ENCODE measurements around the gene DTX4. TPM values are rescaled to one million over a fixed set of nuclear protein-coding genes. Genes with fewer than 3 reads are reported as not detected.

DTX4 gene
- total and polyA plus RNA-seq, 2 of the 4 experiments (the other 2 are of a cell fraction) = 2.7 to 3.0 TPM

GRCh38 chr11:59141673-59142460, 30.1 kb upstream of the DTX4 start:
- CTCF ChIA-PET = interaction anchor here (0.9 to 1.6 kb wide), 6 partner anchors 14 to 215 kb away, joined by 3 to 13 read pairs (median 3); no protein-coding TSS in a partner anchor
- Histone ChIP-seq H3K9ac (ENCODE audit: low read depth, low read length) (peak overlapping the region; percentile 88), H4K5ac (ENCODE audit: low read depth, low read length) (peak overlapping the region; percentile 52; the same call in 1 of the 2 replicates), H3K4me3 (ENCODE audit: insufficient read depth, low read depth, low read length) (peak overlapping the region; percentile 82), H3K18ac (ENCODE audit: low read depth, low read length) (peak overlapping the region; percentile 37), H4K91ac (ENCODE audit: insufficient read depth, low read depth, low read length) (peak overlapping the region; percentile 58), H2BK20ac (ENCODE audit: low read depth, low read length) (peak overlapping the region; percentile 64), H2AFZ (replicated peaks; ENCODE audit: low read length, poor library complexity) (peak overlapping the region; percentile 91), H2AK5ac (ENCODE audit: low read depth, low read length) (no peak overlapping the region), H3K23ac (ENCODE audit: low read depth, low read length) (peak overlapping the region; percentile 68), H2BK120ac (ENCODE audit: low read depth, low read length) (peak overlapping the region; percentile 87), H3K4ac (ENCODE audit: low read depth, low read length) (peak overlapping the region; percentile 79), H3K9me3 (ENCODE audit: control insufficient read depth, insufficient read depth, low read length) (no peaks in the 10 kb centered on the region), H2BK15ac (ENCODE audit: low read depth, low read length) (peak overlapping the region; percentile 43; the same call in 1 of the 3 replicates), H3K36me3 (ENCODE audit: control insufficient read depth, insufficient read depth, low read length) (peaks cover 1% of the 10 kb centered on the region; the same call in 1 of the 2 replicates), H4K20me1 (ENCODE audit: insufficient read depth, low read length) (no peaks in the 10 kb centered on the region), H3K4me1 (ENCODE audit: control insufficient read depth, insufficient read depth, low read length) (peaks cover 3% of the 10 kb centered on the region), H3K27ac (ENCODE audit: insufficient read depth, low read length) (peak overlapping the region; percentile 82), H3K14ac (replicated peaks; ENCODE audit: low read depth, low read length) (peak overlapping the region; percentile 57), H3K4me2 (ENCODE audit: low read depth, low read length) (peak overlapping the region; percentile 90), H3K27me3 (ENCODE audit: control insufficient read depth, insufficient read depth, low read length) (no peaks in the 10 kb centered on the region), H3K56ac (ENCODE audit: extremely low read depth, insufficient read depth, low read length) (peak overlapping the region; percentile 77), H3K79me1 (ENCODE audit: low read depth in 1 of 2, low read length in 2 of 2) (peaks cover 5 to 17% of the 10 kb centered on the region in 2 experiments), H4K8ac (ENCODE audit: low read depth in 2 of 2, low read length in 2 of 2) (peak overlapping the region; percentile 57 to 82), H2BK5ac (ENCODE audit: low read depth, low read length, poor library complexity, severe bottlenecking) (peak overlapping the region; percentile 80), H2AK9ac (replicated peaks; ENCODE audit: low read depth, low read length, poor library complexity) (peak overlapping the region; percentile 58), H3K9me1 (ENCODE audit: insufficient read depth, low read length) (peaks cover under 1% of the 10 kb centered on the region; the same call in 1 of the 2 replicates)
- TF ChIP-seq MAZ (IDR thresholded peaks at IDR 0.05; ENCODE audit: borderline replicate concordance, low read depth, low read length) (no peak), RAD21 (IDR thresholded peaks at IDR 0.05; ENCODE audit: low read length) (no peak), SMC3 (IDR thresholded peaks at IDR 0.05; ENCODE audit: low read depth, low read length) (no peak), POLR2A (IDR thresholded peaks at IDR 0.05; ENCODE audit: low read depth, low read length) (no peak), MAFK (IDR thresholded peaks at IDR 0.05; ENCODE audit: low read depth, low read length) (no peak), CEBPB (IDR thresholded peaks at IDR 0.05; ENCODE audit: low read depth, low read length) (no peak), USF2 (IDR thresholded peaks at IDR 0.05; ENCODE audit: low read depth, low read length) (no peak), BHLHE40 (IDR thresholded peaks at IDR 0.05; ENCODE audit: low read depth, low read length) (no peak), NFE2L2 (IDR thresholded peaks at IDR 0.05; ENCODE audit: low read depth, low read length) (no peak), CTCF (conservative IDR thresholded peaks at IDR 0.05; ENCODE audit: low read depth, low read length) (no peak), RCOR1 (IDR thresholded peaks at IDR 0.05; ENCODE audit: insufficient replicate concordance, low read length) (no peak), RFX5 (IDR thresholded peaks at IDR 0.05; ENCODE audit: low read depth, low read length) (no peak), MXI1 (IDR thresholded peaks at IDR 0.05; ENCODE audit: borderline replicate concordance, low read depth, low read length) (no peak)
- ATAC-seq (ENCODE audit: low read depth) = peak; percentile 5
- in situ Hi-C loops (cut with MboI; ENCODE audit: low sequenced_read_pairs) = no loop called here
- intact Hi-C loops (cut with micrococcal nuclease) = loop anchor here (2.0 to 5.0 kb wide), 2 partner anchors 35 to 565 kb away; partner anchors contain the start of genes FAM111B, LPXN and ZFP91
- POLR2A ChIA-PET (ENCODE audit: unreplicated experiment) = interaction anchor here (0.6 to 1.0 kb wide), 4 partner anchors 17 to 1922 kb away, joined by 3 to 7 read pairs (median 6); no protein-coding TSS in a partner anchor
- BruUV-seq (replicated peaks) = TSS peak; percentile 81
- dilution Hi-C loops (cut with HindIII; ENCODE audit: low sequenced_read_pairs, unreplicated experiment) = no loop called here
- DNase-seq = peak; percentile 68
- no CpG with 5 or more reads among the region's 3 CpGs for WGBS, 2 experiments (ENCODE audit: extremely low coverage in 2 of 2, insufficient read length in 1 of 2)
